ENCODE measurements around the gene MARCO. TPM values are rescaled to one million over a fixed set of nuclear protein-coding genes. Genes with fewer than 3 reads are reported as not detected.

The MARCO gene
- total RNA-seq, 1 experiment from 2014 or later: not detected

DNA sequence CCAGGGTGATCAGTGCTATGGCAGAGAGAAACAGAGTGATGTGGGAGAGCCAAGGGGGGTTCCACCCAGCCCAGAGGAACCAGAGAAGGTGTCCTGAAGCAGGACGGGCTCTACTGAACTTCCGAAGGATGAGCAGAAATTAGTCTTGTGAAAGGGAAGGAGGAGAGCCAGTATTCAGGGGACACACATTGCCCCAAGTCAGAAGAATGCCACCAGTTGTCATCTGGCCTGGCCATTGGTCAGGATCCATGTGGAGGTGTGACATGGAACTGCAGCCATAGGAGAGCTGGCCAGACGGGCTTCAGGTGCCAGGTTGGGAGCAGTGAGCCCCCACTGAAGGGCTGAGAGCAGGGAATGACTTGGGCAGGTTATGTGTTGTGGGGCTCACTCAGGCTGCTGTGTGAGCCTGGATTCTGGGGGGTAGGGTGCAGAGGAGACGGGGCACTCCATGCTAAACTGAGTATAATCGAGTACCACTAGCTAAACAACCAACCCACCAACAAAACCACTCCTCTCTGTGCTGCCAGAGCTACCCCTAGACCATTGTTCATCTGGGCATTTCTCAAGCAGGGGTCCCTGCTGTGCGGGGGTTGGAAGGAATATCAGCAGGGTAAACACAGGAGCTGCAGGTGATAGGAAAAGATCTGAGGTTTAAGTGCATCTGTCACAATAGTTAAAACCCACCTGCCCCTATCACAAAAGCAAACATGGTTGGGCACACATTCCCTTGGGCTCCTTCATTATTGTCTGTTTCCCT, 25.3 kb downstream of the MARCO start:
- H3K36me3 Mint-ChIP-seq (ENCODE audit: insufficient read depth, unreplicated experiment): no peaks in the 10 kb centered on the region
- CTCF ChIA-PET: no interaction called here
- intact Hi-C loops (cut with micrococcal nuclease; ENCODE audit: unreplicated experiment): no loop called here
- H3K27ac Mint-ChIP-seq (ENCODE audit: unreplicated experiment): no peak overlapping the region
- H3K9me3 Mint-ChIP-seq (ENCODE audit: low read depth, unreplicated experiment): no peaks in the 10 kb centered on the region
- H3K4me3 Mint-ChIP-seq (ENCODE audit: low read depth, unreplicated experiment): no peak overlapping the region
- peaks cover 9% of the 10 kb centered on the region for H3K4me1 Mint-ChIP-seq (ENCODE audit: low read depth, unreplicated experiment)
- TF ChIP-seq CTCF (IDR thresholded peaks at IDR 0.05; ENCODE audit: unreplicated experiment): no peak
- BruUV-seq (replicated peaks): no TSS peak
- DNase-seq: no peak
- peaks cover 30% of the 10 kb centered on the region for H3K27me3 Mint-ChIP-seq (ENCODE audit: unreplicated experiment)

DNA sequence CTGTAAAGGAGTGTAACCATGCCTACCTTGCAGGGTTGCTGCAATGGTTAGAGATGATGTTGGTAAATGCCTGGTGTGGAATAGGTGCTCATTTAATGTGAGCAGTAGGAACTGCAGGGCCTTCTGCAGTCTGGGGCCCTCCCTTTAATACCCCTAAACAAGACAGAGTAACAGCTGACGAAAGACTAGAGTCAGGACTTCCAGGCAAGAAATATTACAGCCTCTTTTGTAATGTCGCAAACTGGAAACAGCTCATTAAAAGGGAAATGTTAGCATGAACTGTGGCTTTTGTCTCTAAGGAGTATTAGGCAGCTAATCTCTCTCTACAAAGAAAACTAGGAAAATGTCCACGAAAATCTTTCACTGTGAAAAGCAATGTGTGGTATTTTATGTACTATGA, 26.0 kb downstream of the MARCO start:
- H3K36me3 Mint-ChIP-seq (ENCODE audit: insufficient read depth, unreplicated experiment): no peaks in the 10 kb centered on the region
- CTCF ChIA-PET: no interaction called here
- H3K9me3 Mint-ChIP-seq (ENCODE audit: low read depth, unreplicated experiment): no peaks in the 10 kb centered on the region
- H3K4me3 Mint-ChIP-seq (ENCODE audit: low read depth, unreplicated experiment): no peak overlapping the region
- peaks cover 31% of the 10 kb centered on the region for H3K27me3 Mint-ChIP-seq (ENCODE audit: unreplicated experiment)
- DNase-seq: no peak
- intact Hi-C loops (cut with micrococcal nuclease; ENCODE audit: unreplicated experiment): no loop called here
- BruUV-seq (replicated peaks): no TSS peak
- H3K27ac Mint-ChIP-seq (ENCODE audit: unreplicated experiment): no peak overlapping the region
- H3K4me1 Mint-ChIP-seq (ENCODE audit: low read depth, unreplicated experiment): peaks cover 9% of the 10 kb centered on the region
- no peak for TF ChIP-seq CTCF (IDR thresholded peaks at IDR 0.05; ENCODE audit: unreplicated experiment)

DNA sequence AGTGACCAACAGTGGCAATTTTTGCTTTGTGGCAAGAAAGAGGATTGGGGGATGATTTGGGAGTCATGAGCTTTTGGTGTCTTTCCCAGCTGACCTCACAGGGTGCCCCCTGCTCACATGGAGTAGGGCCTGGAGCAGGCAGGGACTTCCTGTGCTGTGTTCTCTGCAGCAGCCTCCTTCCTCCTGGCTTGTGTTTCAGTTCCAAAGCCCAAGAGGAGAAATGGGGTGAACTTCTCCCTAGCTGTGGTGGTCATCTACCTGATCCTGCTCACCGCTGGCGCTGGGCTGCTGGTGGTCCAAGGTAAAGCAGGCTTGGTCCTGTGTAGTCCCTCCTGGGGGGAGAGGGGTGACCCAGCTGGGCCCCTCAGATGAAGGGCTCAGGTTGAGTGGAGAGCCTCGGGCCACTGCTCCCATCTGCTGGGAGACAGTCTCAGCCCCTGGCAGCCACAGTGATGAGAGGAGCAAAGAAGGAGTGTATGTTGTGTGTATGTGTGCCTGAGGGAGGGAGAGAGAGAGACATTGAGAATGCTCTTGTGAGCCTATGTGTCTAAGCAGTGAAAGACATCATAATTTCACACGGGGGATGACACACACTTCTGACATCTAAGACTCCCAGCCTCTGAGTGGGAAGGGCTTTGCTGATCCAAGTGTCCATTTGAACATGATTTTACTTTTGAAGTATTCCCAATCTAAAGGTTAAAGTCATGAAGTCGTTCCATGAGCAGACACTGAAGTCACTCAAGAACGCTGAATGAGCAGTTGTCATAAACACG, 27.2 kb downstream of the MARCO start:
- DNase-seq: no peak
- Mint-ChIP-seq H3K36me3 (ENCODE audit: insufficient read depth, unreplicated experiment) (no peaks in the 10 kb centered on the region), H3K4me3 (ENCODE audit: low read depth, unreplicated experiment) (no peak overlapping the region), H3K9me3 (ENCODE audit: low read depth, unreplicated experiment) (no peaks in the 10 kb centered on the region), H3K27ac (ENCODE audit: unreplicated experiment) (no peak overlapping the region), H3K4me1 (ENCODE audit: low read depth, unreplicated experiment) (peaks cover 9% of the 10 kb centered on the region), H3K27me3 (ENCODE audit: unreplicated experiment) (peaks cover 42% of the 10 kb centered on the region)
- CTCF ChIA-PET: no interaction called here
- BruUV-seq (replicated peaks): no TSS peak
- TF ChIP-seq CTCF (IDR thresholded peaks at IDR 0.05; ENCODE audit: unreplicated experiment): no peak
- intact Hi-C loops (cut with micrococcal nuclease; ENCODE audit: unreplicated experiment): no loop called here

GRCh38 chr2:118969734-118970395, 27.9 kb downstream of the MARCO start:
- no peaks in the 10 kb centered on the region for H3K36me3 Mint-ChIP-seq (ENCODE audit: insufficient read depth, unreplicated experiment)
- H3K4me1 Mint-ChIP-seq (ENCODE audit: low read depth, unreplicated experiment): peaks cover 9% of the 10 kb centered on the region
- TF ChIP-seq CTCF (IDR thresholded peaks at IDR 0.05; ENCODE audit: unreplicated experiment): no peak
- no peak overlapping the region for H3K4me3 Mint-ChIP-seq (ENCODE audit: low read depth, unreplicated experiment)
- no TSS peak for BruUV-seq (replicated peaks)
- no peak for DNase-seq
- no peaks in the 10 kb centered on the region for H3K9me3 Mint-ChIP-seq (ENCODE audit: low read depth, unreplicated experiment)
- CTCF ChIA-PET: no interaction called here
- no peak overlapping the region for H3K27ac Mint-ChIP-seq (ENCODE audit: unreplicated experiment)
- intact Hi-C loops (cut with micrococcal nuclease; ENCODE audit: unreplicated experiment): no loop called here
- peaks cover 49% of the 10 kb centered on the region for H3K27me3 Mint-ChIP-seq (ENCODE audit: unreplicated experiment)

Measured in Calu3 (cell line).